Activated T-cell treated with anti-CD3 and anti-CD28 coated beads, Interleukin-2, amount 50 U/mL, for 48 hours (primary cell): ENCODE measurements around the gene EFNB3.

ENCODE experiments used
- DNase-seq, 2 experiments: peaks; one replicate each; pipeline ENCODE4 v3.0.0-alpha.2; 2020

Gene EFNB3, protein sequence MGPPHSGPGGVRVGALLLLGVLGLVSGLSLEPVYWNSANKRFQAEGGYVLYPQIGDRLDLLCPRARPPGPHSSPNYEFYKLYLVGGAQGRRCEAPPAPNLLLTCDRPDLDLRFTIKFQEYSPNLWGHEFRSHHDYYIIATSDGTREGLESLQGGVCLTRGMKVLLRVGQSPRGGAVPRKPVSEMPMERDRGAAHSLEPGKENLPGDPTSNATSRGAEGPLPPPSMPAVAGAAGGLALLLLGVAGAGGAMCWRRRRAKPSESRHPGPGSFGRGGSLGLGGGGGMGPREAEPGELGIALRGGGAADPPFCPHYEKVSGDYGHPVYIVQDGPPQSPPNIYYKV

DNA sequence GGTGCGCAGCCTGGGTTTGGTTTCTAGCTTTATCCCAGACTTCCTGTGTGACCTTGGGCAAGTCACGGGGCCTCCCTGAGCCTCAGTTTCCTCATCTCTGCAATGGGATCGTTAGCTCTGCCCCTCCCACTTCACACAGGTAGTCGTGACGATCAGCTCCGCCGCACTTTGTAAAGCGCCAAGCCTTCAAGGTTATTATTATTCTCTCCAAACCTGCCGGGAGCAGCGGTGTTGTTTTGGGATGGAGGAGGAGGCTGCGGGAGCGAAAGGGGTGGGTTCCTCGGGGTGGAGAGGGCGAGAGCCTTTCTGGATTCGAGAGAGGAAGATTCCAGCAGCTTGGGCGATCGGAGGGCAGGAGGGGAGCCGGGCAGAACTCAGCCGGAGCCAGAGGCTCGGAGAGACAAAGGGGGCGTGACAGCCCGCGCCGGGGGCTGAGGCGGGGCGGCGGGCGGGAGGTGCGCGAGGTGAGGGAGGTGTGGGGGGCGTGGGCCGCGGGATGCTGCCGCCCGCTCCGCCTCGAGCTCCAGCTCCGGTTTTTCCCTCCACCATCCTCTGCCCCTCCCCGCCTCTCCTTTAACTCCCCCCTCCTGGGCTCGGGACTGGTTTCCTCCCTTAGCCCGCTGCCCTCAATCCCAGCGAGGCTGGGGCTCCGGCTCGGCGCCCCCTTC lies at the start of gene EFNB3:
Gene EFNB3 (plus strand): TSS at position 602 of the 668 bp plus-strand sequence. CDS start 397 bp downstream, outside the sequence.
- DNase-seq = no peak

DNA sequence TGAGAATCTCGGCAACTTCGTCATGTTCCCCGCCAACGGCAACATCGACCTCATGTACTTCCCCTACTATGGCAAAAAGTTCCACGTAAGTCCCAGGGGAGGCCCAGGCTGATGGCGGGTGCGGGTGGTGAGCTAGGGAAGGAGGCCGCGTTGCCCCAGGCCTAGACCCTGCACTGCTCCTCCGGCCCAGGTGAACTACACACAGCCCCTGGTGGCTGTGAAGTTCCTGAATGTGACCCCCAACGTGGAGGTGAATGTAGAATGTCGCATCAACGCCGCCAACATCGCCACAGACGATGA lies 49.5 kb upstream of the EFNB3 start:
- no peak for DNase-seq

DNA sequence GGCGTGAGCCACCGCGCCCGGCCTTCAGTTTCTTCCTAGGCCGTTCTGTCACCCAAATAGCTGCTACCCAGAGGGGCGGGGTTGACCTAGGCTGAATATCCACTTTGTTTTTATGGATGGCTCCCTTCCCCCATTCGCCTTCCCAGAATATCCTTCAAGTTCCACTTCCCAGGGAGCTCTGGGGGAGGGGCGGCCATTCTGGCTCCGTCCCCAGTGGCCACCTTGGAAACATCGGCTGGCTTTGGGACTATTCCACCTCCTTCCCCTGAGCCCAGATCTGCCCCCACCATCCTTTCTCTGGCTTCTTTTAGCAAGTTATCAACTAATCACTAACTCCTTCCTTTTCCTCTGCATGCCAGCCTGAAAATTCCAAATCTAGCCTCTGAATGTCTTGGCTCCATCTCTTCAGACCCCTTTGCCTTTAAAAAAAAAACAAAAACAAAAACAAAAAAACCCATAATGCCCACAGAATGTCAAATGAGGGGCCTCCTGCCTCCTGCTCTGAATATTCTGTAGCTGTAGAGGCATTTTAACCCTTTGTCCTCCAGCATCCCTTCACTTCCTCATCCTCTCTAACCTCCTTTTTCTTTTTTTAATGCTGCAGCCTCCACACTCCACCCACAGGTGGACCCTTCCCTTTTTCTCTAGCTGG lies 47.9 kb upstream of the EFNB3 start:
- no peak for DNase-seq

GRCh38 chr17:7667656-7668406 lies 37.2 kb upstream of the EFNB3 start:
- no peak for DNase-seq

GRCh38 chr17:7668482-7668881 lies 36.5 kb upstream of the EFNB3 start:
- DNase-seq = no peak

DNA sequence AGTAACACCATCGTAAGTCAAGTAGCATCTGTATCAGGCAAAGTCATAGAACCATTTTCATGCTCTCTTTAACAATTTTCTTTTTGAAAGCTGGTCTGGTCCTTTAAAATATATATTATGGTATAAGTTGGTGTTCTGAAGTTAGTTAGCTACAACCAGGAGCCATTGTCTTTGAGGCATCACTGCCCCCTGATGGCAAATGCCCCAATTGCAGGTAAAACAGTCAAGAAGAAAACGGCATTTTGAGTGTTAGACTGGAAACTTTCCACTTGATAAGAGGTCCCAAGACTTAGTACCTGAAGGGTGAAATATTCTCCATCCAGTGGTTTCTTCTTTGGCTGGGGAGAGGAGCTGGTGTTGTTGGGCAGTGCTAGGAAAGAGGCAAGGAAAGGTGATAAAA lies 31.8 kb upstream of the EFNB3 start:
- DNase-seq = peak; percentile 76 to 84

DNA sequence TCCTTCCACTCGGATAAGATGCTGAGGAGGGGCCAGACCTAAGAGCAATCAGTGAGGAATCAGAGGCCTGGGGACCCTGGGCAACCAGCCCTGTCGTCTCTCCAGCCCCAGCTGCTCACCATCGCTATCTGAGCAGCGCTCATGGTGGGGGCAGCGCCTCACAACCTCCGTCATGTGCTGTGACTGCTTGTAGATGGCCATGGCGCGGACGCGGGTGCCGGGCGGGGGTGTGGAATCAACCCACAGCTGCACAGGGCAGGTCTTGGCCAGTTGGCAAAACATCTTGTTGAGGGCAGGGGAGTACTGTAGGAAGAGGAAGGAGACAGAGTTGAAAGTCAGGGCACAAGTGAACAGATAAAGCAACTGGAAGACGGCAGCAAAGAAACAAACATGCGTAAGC lies 30.1 kb upstream of the EFNB3 start:
- no peak for DNase-seq

DNA sequence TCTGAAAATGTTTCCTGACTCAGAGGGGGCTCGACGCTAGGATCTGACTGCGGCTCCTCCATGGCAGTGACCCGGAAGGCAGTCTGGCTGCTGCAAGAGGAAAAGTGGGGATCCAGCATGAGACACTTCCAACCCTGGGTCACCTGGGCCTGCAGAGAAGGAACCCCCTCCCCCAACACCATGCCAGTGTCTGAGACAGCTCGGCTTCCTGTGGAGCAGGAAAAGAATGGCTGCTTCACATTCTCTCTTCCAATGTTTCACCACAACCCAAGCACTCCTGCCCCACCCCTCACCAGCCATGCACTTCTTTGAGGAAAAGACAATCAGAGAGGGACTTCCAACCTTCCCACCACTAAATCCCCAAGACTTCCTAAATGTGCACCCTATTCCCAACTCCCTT lies 28.5 kb upstream of the EFNB3 start:
- DNase-seq = no peak

DNA sequence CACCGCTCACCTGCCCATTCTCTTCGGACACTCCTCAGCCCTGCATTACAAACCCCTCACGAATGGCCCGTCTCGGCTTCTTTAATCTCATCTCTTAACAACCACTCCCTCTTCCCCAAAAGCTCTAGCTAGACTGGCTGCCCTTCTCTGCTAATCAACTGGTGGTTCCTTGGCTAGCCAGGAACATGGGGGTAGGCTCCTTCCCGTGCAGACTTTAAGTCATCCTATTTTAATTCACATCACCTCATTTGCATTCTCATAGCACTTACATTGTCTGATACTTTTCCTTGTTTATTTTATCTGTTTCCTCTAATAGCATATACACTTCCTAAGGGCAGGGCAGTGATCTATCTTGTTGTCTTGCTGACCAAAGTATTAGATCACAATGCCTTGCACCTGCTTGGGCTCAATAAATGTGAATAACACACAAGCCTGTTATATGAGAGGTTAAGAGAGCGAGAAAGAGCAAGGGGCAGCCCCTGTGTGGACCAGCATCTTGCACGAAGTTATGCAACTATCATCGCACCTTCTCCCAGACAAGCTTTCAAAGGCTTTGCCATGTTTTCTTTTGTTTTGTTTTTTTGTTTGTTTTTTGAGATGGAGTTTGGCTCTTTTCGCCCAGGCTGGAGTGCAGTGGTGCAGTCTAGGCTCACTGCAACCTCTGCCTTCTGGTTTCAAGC lies 27.5 kb upstream of the EFNB3 start:
- no peak for DNase-seq

GRCh38 chr17:7684851-7685532 lies 20.0 kb upstream of the EFNB3 start:
- DNase-seq = no peak

DNA sequence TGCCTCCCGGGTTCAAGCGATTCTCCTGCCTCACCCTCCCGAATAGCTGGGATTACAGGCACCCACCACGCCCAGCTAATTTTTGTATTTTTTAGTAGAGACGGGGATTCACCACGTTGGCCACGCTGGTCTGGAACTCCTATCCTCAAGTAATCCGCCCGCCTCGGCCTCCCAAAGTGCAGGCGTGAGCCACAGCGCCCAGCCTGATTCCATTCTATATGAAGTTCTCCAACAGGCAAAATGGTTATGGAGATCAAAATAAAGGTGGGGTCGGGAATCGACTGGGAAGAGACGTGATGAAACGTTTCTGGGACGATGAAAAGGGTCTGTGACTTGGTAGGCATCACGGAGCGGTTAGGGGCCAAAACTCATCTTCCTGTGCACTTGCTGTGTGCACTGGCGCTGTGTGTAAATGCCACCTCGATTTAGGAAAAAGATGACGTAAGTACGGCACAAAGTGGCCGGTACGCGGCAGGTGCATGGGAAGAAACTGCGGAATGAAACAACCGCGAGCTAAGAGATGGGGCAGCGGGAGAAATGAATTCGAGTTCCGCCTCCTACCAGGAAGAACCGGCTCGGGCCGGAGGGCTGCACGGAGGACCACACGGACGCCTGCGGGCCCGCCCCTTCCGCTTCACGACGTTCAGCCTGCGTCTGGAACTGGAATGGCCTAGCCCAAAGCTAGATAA lies 19.3 kb upstream of the EFNB3 start:
- DNase-seq = peak; percentile 87 to 90

GRCh38 chr17:7686222-7687071 lies 18.6 kb upstream of the EFNB3 start:
- peak; percentile 87 for DNase-seq

- DNase-seq = peak; percentile 91 to 92
These were observed 17.7 kb upstream of the EFNB3 start, which contains the start of gene TP53 for GRCh38 chr17:7687072-7687907. Gene TP53, minus strand, starts transcription at chr17:7687490. Its CDS starts 10,896 bp downstream, at chr17:7676594.

- peak; percentile 98 to 99 for DNase-seq
These were observed 16.8 kb upstream of the EFNB3 start, which contains the start of gene WRAP53 for GRCh38 chr17:7687908-7688807. Gene WRAP53, plus strand, starts transcription at chr17:7688477. Its CDS starts 172 bp downstream, at chr17:7688649.

DNA sequence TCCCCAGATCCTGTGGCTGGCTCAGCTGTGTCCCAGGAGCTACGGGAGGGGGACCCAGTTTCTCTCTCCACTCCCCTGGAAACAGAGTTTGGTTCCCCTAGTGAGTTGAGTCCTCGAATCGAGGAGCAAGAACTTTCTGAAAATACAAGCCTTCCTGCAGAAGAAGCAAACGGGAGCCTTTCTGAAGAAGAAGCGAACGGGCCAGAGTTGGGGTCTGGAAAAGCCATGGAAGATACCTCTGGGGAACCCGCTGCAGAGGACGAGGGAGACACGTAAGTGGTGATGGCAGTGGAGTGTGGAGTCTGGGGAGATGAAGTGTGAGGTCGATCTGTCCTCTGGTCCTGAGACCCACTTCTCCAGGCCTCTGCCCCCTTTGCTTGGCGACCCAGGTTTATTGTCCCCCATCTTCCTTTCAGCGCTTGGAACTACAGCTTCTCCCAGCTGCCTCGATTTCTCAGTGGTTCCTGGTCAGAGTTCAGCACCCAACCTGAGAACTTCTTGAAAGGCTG lies 16.1 kb upstream of the EFNB3 start:
- DNase-seq = no peak

- no peak for DNase-seq
These were observed 9.4 kb upstream of the EFNB3 start for GRCh38 chr17:7695586-7695985.

DNA sequence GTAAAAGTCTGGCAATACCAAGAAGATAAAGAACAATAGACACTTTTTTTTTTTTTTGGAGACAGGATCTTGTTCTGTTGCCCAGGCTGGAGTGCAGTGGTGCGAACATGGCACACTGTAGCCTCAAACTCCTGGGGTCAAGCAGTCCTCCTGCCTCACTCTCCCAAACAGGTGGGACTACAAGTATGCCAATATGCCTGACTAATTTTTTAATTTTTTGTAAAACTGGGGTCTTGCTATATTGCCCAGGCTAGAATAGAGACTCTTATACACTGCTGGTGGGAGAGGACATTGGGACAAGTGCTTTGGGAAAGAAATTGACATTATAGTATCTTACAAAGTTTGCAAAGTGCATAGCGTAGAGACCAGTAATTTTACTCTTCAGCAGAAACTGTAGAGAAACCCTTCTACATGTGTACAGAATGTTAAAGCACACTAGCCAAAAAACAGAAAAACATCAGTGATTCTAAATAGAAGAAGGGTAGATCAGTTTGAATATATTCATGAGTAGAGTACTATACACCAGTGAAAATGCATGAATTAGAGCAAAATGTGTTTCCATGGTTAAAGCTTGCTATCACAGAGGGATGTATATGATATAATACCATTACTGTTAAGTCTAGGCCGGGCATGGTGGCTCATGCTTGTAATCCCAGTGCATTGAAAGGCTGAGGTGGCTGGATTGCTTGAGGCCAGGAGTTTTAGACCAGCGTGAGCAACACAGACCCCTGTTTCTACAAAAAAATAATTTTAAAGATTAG lies 7.0 kb upstream of the EFNB3 start:
- DNase-seq = no peak
